Measurements from ENCODE around the gene MAVS.
"Not testable (repeated sequence)": the region's sequence is repeated elsewhere in the genome, so short reads cannot be mapped to it uniquely, and the experiment has no call there.

Gene MAVS

DNA sequence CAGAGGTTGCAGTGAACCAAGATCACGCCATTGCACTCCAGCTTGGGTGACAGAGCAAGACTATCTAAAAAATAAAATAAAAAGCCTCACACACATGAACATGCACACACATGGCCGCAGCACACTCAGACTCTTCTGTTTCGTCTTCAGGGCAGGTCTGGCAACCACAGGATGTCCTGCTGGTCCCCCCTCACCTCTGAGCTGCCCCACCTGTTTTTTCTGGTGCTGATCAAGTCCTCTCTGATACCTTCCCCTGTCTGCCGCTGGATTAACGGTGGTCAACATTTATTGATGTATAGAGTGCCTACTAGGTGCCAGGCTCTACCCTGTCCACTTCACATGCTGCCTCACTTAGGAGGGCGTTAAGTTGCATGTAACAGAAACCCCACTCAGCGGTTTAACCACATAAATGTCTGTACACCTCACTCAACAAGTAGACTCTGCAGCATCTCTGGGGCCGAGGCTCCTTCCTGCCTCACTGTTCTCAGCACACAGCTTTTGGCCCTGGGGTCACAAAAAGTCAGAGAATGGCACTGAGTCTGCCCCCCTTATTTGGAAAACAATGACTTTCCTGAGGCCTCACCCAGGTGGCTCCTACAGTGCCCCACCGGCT, 30.8 kb upstream of the MAVS start:
- no peak for DNase-seq (ENCODE audit: low read depth)

DNA sequence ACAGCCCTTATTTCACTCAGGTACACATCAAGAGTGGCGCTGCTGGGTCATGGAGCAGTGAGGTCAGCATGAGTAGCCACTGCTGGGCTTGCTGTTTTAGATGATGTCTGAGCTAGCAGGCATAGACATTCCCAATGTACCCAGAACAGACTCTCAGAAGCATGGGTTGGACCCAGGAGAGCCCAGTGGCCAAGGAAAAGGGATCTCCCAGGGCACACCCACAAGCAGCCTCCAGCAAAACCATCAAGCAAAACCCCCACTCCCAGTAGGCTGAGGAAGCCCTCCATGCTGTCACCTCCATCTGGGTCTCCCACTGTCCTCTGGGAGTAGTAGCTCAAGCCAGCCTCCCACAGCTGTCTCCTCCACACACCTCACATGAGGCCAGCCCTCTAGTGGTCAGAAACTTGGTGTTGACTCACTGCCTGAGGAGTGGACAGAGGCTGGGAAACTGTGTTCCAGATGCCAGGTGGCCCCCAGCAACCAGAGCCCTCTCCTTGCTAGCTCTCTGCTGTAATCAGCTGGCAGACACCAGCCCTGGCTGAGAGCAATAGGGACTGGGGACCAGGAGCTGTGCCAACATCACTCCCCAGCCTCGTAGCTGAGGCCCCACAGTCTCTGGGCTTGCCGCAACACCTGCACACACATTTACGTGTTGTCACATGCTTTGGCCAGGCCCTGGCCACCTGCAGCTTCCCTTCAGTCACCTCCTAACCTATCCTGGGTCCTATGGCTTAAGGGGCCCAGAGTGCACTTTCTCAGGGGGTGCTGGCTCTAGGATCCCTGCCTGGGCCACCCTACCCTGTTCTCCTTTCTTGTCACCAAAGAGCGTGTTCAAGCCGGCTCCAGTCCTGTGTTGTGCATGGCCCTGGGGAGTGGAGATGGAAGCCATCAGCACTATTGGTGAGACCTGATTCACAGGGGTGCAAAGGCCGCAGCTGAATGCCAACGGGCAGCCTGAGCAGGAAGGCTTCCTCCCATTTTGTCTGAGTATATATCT, 28.2 kb upstream of the MAVS start:
- DNase-seq (ENCODE audit: low read depth): no peak

DNA sequence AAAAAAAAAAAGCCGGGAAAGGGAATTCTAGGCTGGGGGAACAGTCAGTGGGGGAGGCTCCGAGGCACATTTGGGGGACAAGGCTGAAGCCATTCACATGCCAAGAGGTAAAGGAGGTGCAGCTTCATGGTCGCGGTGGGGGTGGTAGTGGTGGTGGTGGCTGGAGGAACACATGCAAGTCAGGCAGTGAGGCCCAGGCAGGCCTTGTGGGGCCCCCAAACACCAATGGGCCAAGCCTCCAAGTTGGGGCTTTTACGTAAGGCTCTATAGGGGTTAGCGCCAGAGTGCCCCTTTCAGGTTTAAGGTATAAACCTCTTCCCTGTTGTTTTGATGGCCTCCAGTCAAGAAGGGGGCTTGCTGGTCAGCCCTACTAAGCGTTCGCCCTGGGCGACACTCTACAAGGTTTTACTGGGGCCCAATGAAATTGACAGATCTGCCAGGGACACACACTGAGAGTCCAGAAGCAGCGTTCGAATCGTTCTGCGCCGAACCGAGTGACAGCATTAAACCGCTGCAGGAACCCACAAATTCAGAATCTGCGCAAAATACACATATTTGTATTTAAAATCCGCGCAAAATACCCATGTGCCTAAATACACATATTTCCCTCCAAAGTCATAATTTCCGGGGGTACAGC, 27.1 kb upstream of the MAVS start:
- DNase-seq (ENCODE audit: low read depth): no peak

DNA sequence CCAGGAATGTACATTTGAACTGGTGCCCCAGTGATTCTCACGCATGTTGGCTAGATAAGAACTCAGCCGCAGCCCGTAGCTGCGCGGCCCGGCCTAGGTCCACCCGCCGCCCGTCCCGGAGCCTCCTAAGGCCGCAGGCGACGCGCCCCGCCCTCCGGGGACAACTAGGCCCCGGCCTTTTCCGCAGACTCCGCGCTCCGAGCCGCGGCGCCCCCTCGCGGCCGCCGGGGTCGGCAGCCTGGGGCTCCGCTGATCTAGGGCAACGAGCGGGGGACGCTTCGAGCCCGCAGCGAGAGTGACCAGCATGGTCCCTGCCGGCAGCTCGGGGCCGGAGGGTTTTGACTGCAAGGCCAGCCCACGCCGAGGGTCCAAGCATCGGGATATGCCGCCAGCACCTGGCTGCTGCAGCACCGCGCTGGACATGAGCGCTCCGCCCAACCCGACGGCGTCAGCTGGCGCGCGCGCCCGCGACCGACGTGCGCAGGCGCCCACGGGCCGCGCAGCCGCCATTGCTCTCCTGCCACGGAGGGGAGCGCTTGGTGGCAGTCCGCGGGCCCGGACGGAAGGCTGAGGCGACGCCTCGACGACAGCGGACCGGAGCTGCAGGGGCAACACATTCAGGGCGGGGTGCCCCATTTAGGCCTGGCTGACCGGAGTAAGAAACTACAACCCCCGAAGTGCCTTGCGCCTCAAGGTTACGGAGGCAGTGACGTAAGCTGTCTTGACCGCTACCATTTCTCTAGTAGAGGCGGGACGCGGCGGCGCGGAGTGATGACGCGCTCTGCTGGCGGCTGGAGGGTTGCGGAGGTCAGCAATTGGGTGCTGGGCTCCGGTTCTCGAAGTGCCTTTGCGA, 26.4 kb upstream of the MAVS start, which contains the start of gene AP5S1:
Gene AP5S1, plus strand, starts transcription at position 500 of the 853 bp plus-strand sequence. CDS start 1,571 bp downstream, outside the sequence.
- peak; percentile 86 for DNase-seq (ENCODE audit: low read depth)

DNA sequence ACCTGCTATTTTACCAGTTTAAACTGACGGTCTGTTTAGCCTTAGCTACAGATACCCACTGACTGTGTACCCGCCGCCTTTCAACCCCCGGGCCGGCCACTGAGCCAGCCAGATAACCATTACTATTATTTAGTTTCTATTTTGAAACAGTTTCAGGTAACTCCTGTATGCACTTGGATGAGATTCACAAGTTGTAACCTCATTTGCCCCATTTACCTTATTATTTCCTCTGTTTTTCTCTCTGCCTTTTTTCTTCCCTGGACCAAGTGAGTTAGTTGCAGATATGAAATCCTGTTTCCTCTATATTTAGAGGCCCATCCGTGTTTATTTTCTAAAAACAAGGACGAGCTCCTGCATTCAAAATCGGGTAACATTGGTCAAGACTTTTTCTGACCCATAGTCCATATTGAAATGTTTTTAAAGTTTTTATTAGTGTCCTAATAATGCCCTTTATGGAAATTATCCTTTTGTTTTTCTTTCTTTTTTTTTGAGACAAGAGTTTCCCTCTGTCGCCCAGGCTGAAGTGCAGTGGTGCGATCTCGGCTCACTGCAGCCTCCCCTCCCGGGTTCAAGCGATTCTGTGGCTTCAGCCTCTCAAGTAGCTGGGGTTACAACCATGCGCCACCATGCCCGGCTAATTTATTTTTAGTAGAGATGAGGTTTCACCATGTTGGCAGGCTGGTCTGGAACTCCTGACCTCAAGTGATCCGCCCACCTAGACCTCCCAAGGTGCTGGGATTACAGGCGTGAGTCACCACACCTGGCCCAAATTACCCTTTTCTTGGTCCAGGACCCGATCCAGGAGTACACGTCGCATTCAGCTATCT, 25.5 kb upstream of the MAVS start:
- DNase-seq (ENCODE audit: low read depth): no peak

DNA sequence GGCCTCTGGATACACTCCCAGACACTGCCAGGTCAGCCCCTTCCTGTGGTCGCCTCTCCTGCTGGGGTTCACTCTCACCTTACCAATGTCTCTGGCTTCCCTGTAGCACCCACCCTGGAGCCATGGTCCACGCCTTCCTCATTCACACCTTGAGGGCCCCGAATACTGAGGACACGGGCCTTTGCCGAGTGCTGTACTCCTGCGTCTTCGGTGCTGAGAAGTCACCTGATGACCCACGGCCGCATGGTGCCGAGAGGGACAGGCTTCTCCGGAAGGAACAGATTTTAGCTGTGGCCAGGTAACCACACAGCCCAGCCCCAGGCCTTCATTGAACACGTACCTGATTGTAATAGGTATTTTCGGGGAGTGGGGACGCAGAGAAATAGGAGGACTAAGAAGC, 24.6 kb upstream of the MAVS start:
- no peak for DNase-seq (ENCODE audit: low read depth)

DNA sequence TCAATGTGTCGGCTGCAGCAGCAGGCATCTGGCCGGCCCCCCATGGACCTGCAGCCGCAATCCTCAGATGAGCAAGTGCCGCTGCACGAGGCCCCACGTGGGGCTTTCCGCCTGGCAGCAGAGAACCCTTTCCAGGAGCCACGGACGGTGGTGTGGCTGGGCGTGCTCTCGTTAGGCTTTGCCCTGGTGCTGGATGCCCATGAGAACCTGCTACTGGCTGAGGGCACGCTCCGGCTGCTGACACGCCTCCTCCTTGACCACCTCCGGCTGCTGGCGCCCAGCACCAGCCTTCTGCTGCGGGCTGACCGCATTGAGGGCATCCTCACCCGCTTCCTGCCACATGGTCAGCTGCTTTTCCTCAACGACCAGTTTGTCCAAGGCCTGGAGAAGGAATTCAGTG, 22.8 kb upstream of the MAVS start:
- no peak for DNase-seq (ENCODE audit: low read depth)

DNA sequence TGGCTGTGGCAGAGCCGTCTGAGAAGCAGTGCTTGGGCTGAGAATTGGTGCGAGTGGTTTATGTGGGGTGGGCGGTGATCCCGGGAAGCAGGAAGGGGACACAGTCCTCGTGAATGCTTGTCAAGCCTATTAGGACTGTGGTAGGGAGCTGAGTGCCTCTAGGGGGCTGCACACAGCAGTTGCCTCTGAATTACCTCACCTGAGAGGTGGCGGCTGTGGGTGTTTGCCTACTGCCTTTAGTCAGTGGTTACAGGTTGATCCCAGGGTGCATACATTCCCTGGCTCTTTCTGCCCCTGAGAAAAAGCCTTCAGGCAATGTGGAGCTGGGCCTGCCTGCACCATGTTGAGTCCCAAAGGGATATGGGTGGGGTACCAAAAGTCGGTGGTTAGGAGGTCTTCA, 21.1 kb upstream of the MAVS start:
- DNase-seq (ENCODE audit: low read depth): no peak

DNA sequence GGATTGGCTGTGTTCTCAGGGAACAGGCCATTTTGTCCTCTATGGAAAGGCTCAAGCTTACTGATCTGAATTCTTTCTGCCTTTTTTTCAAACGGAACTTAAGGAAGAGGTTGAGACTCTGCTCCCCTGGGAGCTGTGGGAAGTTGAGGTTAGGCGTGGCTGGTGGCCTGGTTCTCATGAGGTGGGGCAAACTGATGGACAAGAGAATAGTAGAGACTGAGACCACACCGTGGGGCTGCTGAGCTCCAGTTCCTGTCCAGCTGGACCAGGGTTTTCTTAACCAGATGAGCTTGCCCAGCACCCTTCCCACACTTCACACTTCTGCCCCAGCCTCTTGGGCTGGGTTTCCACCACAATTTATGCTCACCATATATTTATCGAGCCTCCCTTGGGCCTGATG, 20.2 kb upstream of the MAVS start:
- DNase-seq (ENCODE audit: low read depth): no peak

DNA sequence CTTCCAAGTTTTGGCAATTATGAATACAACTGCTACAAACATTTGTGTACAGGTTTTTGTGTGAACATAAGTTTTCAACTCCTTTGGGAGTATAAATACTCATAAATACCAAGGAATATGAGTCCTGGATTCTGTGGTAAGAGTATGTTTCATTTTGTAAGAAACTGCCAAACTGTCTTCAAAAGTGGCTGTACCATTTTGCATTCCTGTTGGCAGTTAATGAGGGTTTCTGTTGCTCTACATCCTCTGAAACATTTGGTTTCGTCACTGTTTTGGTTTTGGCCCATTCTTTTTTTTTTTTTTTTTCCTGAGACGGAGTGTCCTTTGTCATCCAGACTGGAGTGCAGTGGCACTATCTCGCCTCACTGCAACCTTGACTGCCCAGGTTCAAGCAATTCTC, 17.8 kb upstream of the MAVS start:
- no peak for DNase-seq (ENCODE audit: low read depth)

DNA sequence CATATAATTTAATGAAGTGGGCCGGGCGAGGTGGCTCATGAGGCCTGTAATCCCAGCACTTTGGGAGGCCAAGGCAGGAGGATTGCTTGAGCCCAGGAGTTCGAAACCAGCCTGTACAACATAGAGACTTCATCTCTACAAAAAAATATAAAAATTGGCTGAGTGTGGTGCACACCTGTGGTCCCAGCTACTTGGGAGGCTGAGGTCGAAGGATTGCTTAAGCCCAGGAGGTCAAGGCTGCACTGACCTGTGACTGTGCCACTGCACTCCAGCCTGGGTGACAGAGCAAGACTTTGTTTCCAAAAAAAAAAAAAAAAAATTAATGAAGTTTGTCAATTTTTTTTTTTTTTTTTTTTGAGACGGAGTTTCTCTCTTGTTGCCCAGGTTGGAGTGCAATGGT, 16.7 kb upstream of the MAVS start:
- not testable (repeated sequence) for DNase-seq (ENCODE audit: low read depth)

DNA sequence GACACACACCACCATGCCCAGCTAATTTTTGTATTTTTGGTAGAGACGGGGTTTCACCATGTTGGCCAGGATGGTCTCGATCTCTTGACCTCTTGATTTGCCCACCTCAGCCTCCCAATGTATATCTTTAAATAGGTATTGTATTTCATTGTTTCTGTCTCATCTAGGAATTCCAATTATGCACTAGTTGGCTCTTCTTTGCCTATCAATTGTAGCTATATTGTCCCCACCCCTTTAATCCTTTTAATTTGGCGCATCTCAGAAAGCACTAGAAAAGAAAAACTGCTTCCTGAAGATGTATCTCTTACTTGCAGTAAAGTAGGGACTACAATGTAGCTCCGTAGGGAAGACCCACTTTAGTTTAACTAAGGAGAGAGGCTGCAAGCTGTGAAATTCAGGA, 10.5 kb upstream of the MAVS start:
- DNase-seq (ENCODE audit: low read depth): no peak

DNA sequence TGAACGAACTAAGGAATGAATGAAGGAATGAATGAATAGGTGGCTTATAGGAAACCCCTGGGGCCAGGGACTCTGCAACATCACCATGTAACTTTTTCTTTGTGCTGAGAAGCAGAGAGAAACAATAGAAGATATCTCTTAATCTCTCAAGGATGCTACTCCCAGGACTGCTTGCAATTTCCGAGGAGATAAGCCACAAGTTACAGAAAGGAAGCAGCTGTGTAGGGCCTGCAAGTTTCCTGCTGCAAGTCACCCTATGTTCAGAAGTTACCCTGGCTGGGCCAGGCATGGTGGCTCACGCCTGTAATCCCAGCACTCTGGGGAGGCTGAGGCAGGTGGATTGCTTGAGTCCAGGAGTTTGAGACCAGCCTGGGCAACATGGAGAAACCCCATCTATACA, 7.3 kb upstream of the MAVS start:
- no peak for DNase-seq (ENCODE audit: low read depth)

DNA sequence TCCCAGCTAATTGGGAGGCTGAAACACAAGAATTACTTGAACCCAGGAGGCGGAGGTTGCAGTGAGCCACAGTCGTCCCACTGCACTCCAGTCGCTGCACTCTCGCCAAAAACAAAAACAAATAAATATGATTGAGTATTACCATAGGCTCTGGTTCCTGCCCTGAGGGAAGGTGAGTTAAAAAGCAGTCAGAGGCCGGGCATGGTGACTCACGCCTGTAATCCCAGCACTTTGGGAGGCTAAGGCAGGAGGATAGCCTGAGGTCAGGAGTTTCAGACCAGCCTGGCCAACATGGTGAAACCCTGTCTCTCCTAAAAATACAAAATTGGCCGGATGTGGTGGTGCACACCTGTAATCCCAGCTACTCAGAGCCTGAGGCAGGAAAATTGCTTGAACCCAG, 6.4 kb upstream of the MAVS start:
- DNase-seq (ENCODE audit: low read depth): not testable (repeated sequence)

DNA sequence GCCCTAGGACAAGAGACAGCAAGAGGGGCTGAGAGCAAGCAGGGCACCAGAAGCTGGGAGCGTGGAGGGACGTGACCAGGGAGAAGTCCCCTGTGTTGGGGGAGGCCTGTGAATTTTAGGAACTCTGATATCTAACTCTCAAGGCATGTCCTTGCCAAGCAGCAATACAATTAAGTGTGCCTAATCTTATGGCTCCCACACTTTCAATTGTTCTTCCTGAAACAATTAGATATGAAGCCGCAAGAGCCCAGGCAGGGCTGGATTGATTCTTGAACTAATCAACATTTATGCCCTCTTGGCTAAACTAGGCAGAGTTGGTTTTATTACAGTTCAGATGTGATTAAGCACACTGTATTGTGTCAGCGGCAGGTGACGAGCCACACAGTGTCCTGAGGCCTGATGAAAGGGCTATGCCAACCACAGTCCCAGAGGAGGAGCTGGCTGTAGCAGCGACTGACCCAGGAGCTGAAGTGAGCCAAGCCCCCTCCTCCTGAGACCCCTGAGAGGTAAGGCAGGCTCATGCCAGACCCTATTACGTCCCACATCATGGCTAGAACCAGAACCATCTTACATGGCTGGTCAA, 4.2 kb upstream of the MAVS start:
- DNase-seq (ENCODE audit: low read depth): no peak

DNA sequence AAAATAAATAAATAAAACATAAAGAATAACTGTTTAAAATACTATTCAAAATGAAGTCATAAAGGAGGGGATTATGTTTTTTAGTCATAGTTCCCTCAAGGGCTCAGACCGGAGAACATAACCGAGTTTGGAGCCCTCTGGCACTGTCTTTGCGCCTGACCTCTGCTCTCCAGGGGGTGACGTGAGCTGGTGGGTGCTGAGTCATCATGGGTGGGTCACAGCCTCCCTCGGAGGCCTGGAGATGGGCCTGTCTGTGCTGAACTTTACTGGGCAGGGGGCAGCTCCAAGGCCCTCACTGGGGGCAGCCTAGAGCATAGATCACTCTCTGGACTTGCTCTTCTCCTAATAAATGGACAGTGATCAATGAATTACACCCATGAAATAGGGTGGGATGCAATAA, 3.1 kb upstream of the MAVS start:
- no peak for DNase-seq (ENCODE audit: low read depth)

DNA sequence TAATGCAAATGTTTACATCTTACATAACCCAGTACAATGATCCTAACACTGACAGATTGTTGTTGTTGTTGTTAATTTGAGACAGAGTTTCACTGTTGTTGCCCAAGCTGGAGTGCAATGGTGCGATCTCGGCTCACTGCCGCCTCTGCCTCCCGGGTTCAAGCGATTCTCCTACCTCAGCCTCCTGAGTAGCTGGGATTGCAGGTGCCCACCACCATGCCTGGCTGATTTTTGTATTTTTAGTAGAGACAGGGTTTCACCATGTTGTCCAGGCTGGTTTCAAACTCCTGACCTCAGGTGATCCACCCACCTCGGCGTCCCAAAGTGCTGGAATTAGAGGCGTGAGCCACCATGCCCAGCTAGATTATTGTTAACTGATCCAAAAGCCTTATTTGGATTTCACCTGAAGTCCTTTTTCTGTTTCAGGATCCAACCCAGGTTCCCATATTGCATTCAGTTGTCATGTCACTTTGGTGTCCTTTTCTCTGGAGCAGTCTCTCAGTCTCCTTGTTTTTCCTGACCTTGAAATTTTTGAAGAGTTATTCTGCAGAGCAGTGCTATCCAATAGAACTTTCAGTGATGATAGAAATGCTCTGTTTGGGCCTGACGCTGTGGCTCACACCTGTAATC, 2.5 kb upstream of the MAVS start:
- not testable (repeated sequence) for DNase-seq (ENCODE audit: low read depth)

DNA sequence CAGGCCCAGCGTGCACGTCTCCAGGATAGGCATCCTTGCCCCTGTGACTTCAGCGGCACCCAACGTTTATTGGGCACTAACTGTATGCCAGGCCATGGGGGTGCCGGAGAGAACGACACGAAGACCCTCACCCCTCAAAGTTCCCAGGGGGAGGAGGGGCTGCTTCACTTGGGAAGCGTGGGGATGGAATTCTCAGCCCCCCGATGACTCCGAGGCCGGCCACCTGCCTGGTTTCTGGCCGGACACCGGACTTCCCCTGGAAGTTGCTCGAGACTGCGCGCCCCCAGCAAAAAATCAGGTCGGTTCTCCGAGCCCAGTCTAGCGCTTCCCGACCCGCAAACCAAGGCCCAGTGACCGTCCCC, 275 bp upstream of the MAVS start:
- no peak for DNase-seq (ENCODE audit: low read depth)

DNA sequence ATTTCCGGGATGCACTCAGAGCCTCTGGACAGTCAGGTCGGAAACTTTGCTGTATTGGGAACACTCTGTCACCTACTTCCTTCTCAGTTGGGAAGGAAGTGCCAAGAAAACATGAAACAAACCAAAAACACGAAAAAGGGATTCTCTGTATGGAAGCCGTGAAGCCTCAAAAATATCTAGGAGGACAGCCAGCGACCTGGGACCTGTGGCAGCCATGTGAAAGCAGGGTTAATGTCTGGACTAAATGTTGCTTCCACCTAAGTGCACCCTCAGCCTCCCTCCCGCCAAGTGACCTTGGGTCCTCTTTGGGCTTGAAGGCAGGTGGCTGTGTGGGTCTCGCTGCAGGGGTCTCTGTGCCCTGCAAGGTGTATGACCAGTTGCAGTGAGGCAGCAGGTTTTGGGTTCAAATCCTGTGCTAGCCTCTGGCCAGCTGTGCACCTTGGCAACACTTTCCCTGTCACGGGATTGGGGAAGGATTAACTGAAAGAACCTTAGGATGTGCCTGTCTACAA, 851 bp downstream of the MAVS start:
- no peak for DNase-seq (ENCODE audit: low read depth)

DNA sequence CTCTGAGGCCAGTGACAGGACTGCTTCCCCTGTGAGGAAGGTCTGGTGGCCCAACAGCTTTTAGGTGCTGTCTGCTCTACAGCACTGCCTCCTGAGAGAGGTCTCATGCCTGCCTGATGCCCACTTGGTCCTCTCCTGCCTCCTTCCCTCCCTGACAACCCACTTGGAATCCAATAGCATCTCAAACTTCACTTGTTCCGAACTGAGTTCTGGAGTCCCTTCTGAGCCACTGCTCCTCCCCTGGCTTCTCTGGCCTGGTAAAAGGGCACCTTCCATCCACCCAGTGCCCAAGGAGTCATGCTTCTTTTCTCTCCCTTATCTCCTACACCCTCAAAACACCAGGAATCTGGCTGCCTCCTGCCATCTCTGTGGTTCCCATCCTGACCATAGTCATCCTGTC, 1.9 kb downstream of the MAVS start:
- no peak for DNase-seq (ENCODE audit: low read depth)

Measured in activated T-cell treated with anti-CD3 and anti-CD28 coated beads for 24 hours (primary cell).